Muscle layer of duodenum (tissue), 2 donors: ENCODE data around the gene CREBRF.
"Not testable (repeated sequence)": the region's sequence is repeated elsewhere in the genome, so short reads cannot be mapped to it uniquely, and the experiment has no call there.

Experiments
- H3K27ac ChIP-seq: one replicate; pipeline ENCODE4 v1.7.0; 2013; ENCODE audit warnings: mild to moderate bottlenecking, low read length
- H3K27me3 ChIP-seq: one replicate; pipeline ENCODE4 v1.7.0; 2013; ENCODE audit warnings: low read depth, mild to moderate bottlenecking, control low read depth, low read length
- H3K36me3 ChIP-seq, 2 donors: one replicate each; pipeline ENCODE4 v1.7.0; 2013; ENCODE audit warnings: low read length in 2 of 2, control low read depth in 1 of 2, mild to moderate bottlenecking in 1 of 2; ENCODE audit not compliant: insufficient read depth in 2 of 2, control insufficient read depth in 1 of 2
- H3K4me1 ChIP-seq, 2 donors: one replicate each; pipeline ENCODE4 v1.7.0; 2013; ENCODE audit warnings: low read length in 2 of 2, mild to moderate bottlenecking in 2 of 2, control low read depth in 1 of 2, moderate library complexity in 1 of 2; ENCODE audit not compliant: insufficient read depth in 2 of 2, control insufficient read depth in 1 of 2
- H3K4me3 ChIP-seq, 2 donors: one replicate each; pipeline ENCODE4 v1.7.0; 2013; ENCODE audit warnings: low read length in 2 of 2, low read depth in 1 of 2, mild to moderate bottlenecking in 1 of 2
- H3K9me3 ChIP-seq, 2 donors: one replicate each; pipeline ENCODE4 v1.7.0; 2013; ENCODE audit warnings: low read length in 2 of 2, control low read depth in 1 of 2, mild to moderate bottlenecking in 1 of 2; ENCODE audit not compliant: control insufficient read depth in 1 of 2
- donor health status: healthy.

Gene CREBRF

DNA sequence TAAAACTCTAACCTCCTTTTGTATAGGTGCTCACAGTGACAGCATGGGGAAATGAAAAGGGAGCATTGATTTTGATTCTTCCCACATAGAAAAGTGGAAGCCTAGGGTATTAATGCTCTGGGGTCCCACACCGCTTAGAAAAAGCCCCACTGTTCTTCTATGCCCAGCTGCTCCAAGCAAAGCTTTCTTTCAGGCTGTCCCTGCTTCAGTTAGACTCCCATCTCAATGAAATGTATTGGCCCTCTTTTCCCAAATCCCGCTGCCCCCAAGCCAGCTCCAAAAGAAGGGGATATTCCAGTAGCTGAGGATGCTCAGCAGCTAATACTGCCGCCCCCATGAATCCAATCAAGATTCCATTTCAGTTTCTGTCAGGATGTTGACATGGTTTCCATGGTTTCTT, 17.0 kb upstream of the CREBRF start:
- Histone ChIP-seq H3K27ac (no peak overlapping the region), H3K4me1 (peaks cover 0 to 9% of the 10 kb centered on the region in 2 donors), H3K4me3 (no peak overlapping the region), H3K27me3 (no peaks in the 10 kb centered on the region), H3K9me3 (no peaks in the 10 kb centered on the region), H3K36me3 (peaks cover 4 to 8% of the 10 kb centered on the region in 2 donors)

DNA sequence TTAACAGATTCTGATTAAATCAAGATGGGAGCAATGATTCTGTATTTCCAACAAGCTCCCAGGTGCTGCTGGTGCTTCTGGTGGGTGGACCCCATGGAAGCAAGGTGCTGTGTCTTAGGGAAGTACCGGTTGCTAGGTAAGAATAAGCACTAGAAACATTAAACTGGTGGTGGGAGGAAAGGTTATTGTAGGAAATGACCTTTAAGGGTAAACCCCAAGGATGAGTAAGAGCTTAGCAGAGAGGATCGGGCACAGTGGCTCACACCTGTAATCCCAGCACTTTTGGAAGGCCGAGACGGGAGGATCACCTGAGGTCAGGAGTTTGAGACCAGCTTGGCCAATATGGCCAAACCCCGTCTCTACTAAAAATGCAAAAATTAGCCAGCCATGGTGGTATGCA, 16.2 kb upstream of the CREBRF start:
- Histone ChIP-seq H3K27me3 (no peaks in the 10 kb centered on the region), H3K9me3 (no peaks in the 10 kb centered on the region), H3K4me1 (peaks cover 0 to 8% of the 10 kb centered on the region in 2 donors), H3K27ac (no peak overlapping the region), H3K36me3 (peaks cover 1 to 4% of the 10 kb centered on the region in 2 donors), H3K4me3 (no peak overlapping the region)

- Histone ChIP-seq H3K4me1 (no peaks in the 10 kb centered on the region), H3K27me3 (no peaks in the 10 kb centered on the region), H3K36me3 (no peaks in the 10 kb centered on the region), H3K9me3 (no peaks in the 10 kb centered on the region), H3K27ac (no peak overlapping the region), H3K4me3 (no peak overlapping the region)
Observed at GRCh38 chr5:173041881-173042762, 14.0 kb upstream of the CREBRF start.

DNA sequence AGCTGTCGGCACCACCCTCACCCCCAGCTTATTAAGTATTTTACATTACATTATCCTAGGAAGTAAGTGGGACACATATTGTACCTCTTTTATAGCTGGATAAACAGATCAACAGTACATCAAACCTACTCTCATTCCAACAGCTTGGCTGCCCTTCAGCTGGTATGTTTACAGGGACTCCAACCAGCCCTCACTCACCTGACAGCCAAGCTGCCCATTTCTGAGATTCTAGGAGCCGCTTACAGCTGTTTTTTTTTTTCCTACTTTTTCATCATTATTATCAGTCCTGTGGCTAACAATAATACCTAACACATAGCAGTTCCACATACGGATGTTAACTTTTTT, 13.4 kb upstream of the CREBRF start:
- Histone ChIP-seq H3K27ac (no peak overlapping the region), H3K4me3 (no peak overlapping the region), H3K9me3 (no peaks in the 10 kb centered on the region), H3K4me1 (no peaks in the 10 kb centered on the region), H3K27me3 (no peaks in the 10 kb centered on the region), H3K36me3 (no peaks in the 10 kb centered on the region)

- Histone ChIP-seq H3K4me1 (no peaks in the 10 kb centered on the region), H3K4me3 (no peak overlapping the region), H3K27ac (no peak overlapping the region), H3K9me3 (no peaks in the 10 kb centered on the region), H3K36me3 (no peaks in the 10 kb centered on the region), H3K27me3 (no peaks in the 10 kb centered on the region)
Observed at GRCh38 chr5:173045474-173045873, 10.7 kb upstream of the CREBRF start.

DNA sequence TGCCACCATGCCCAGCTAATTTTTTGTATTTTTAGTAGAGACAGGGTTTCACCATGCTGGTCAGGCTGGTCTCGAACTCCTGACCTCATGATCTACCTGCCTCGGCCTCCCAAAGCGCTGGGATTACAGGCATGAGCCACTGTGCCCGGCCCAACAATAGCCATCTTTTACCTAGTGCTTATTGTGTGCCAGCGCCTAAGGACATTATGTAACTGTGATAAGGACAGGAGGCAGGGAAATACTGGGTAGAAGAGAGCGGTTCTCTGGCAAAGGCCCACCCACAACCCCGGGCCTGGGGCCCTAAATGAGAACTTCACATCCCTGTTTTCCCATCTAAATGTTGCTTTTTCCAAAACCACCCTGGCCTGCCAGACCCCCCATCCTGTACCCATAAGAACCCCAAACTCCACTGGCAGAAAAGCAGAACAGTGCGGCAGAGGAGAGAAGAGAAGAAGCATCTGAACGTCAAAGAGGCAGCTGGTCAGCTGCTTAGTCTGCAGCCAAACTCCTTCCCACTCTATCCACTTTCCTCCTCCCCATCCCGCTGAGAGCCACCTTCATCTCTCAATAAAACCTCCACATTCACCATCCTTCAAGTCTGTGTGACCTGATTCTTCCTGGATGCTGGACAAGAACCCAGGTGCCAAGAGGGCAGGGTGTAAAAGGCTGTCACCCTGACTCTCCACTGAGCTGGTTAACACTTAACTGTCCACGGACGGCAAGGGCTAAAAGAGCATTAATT, 8.9 kb upstream of the CREBRF start:
- not testable (repeated sequence) for H3K9me3 ChIP-seq, H3K4me3 ChIP-seq, H3K4me1 ChIP-seq, H3K36me3 ChIP-seq, H3K27me3 ChIP-seq, H3K27ac ChIP-seq

- Histone ChIP-seq H3K27ac (no peak overlapping the region), H3K27me3 (no peaks in the 10 kb centered on the region), H3K36me3 (no peaks in the 10 kb centered on the region)
Observed at GRCh38 chr5:173047838-173048105, 8.4 kb upstream of the CREBRF start.

DNA sequence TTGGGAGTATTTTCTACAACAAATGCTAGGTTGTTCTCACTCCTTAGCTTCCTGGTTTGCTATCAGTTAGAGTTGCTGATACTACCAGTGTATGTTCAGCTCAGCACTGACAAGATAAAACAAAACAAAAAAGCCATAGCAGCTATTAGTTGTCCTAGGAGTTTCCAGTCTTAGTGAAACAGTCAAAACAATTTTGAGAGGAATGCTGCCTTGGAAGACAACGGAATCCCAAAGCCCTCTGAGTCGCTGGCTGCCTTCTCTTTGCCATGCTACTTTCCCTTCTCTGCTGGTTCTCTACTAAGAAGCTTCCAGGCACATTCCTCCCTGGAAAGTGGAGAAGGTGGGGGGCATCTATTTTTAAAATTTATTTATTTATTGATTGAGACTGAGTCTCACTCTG, 5.4 kb upstream of the CREBRF start:
- peak overlapping the region in 1 of 2 donors; percentile 18 for H3K4me3 ChIP-seq
- no peaks in the 10 kb centered on the region for H3K36me3 ChIP-seq
- H3K9me3 ChIP-seq = no peaks in the 10 kb centered on the region
- H3K27me3 ChIP-seq = no peaks in the 10 kb centered on the region
- H3K4me1 ChIP-seq = peaks cover 0 to 4% of the 10 kb centered on the region in 2 donors
- no peak overlapping the region for H3K27ac ChIP-seq

More at GRCh38 chr5:173047838-173048105, 8.4 kb upstream of the CREBRF start:
- Histone ChIP-seq H3K9me3 (no peaks in the 10 kb centered on the region), H3K4me1 (no peaks in the 10 kb centered on the region), H3K4me3 (no peak overlapping the region)

- no peaks in the 10 kb centered on the region for H3K27me3 ChIP-seq
- no peak overlapping the region for H3K27ac ChIP-seq
- H3K36me3 ChIP-seq = peaks cover 0 to 5% of the 10 kb centered on the region in 2 donors
- H3K4me3 ChIP-seq = no peak overlapping the region
- H3K4me1 ChIP-seq = peaks cover 0 to 4% of the 10 kb centered on the region in 2 donors
- no peaks in the 10 kb centered on the region for H3K9me3 ChIP-seq
Observed at GRCh38 chr5:173051746-173052145, 4.4 kb upstream of the CREBRF start.

GRCh38 chr5:173053041-173053440, 3.1 kb upstream of the CREBRF start:
- no peaks in the 10 kb centered on the region for H3K27me3 ChIP-seq
- H3K9me3 ChIP-seq = no peaks in the 10 kb centered on the region
- no peak overlapping the region for H3K4me3 ChIP-seq
- no peak overlapping the region for H3K27ac ChIP-seq
- H3K36me3 ChIP-seq = peaks cover 0 to 7% of the 10 kb centered on the region in 2 donors
- peaks cover 6% of the 10 kb centered on the region in 2 donors for H3K4me1 ChIP-seq

- Histone ChIP-seq H3K36me3 (peaks cover 0 to 7% of the 10 kb centered on the region in 2 donors), H3K27ac (no peak overlapping the region), H3K4me3 (peak overlapping the region; percentile 79 to 100), H3K27me3 (no peaks in the 10 kb centered on the region), H3K9me3 (no peaks in the 10 kb centered on the region), H3K4me1 (peaks cover 7 to 24% of the 10 kb centered on the region in 2 donors)
Observed at GRCh38 chr5:173055042-173055721, 970 bp upstream of the CREBRF start.
